K562 (cell line): Measurements from ENCODE around the gene ODC1. TPM values are rescaled to one million over a fixed set of nuclear protein-coding genes. Genes with fewer than 3 reads are reported as not detected.

Experiments
- ARID1B ChIP-seq: fragments of 450-650 bp; IDR thresholded peaks from 2 replicates; pipeline ENCODE4 v1.6.1; 2016; ENCODE audit warnings: antibody characterized with exemption, mild to moderate bottlenecking, inconsistent platforms
- CREM ChIP-seq: IDR thresholded peaks from 2 replicates; pipeline ENCODE4 v1.6.1; 2014; ENCODE audit warnings: antibody characterized with exemption, low read depth
- CTBP1 ChIP-seq: fragments of 450-650 bp; IDR thresholded peaks from 2 replicates; pipeline ENCODE4 v1.6.1; 2016; ENCODE audit warnings: borderline replicate concordance
- EGR1 ChIP-seq: fragments of 450-650 bp; conservative IDR thresholded peaks from 2 replicates; pipeline ENCODE4 v1.6.1; 2017; ENCODE audit warnings: mild to moderate bottlenecking
- ELF1 ChIP-seq: fragments of 200-800 bp; sonication (Bioruptor generic); IDR thresholded peaks from 2 replicates; pipeline ENCODE4 v1.6.1; 2016; ENCODE audit warnings: missing genetic modification characterization, missing compliant biosample characterization
- HCFC1 ChIP-seq: IDR thresholded peaks from 2 replicates; pipeline ENCODE4 v1.6.1; 2012; ENCODE audit warnings: low read depth, low read length, improper control_type of control experiment
- HES1 ChIP-seq: fragments of 450-650 bp; IDR thresholded peaks from 2 replicates; pipeline ENCODE4 v1.6.1; 2016; ENCODE audit warnings: low read depth, mild to moderate bottlenecking, moderate library complexity
- NCOA4 ChIP-seq: fragments of 450-650 bp; IDR thresholded peaks from 2 replicates; pipeline ENCODE4 v1.6.1; 2018; ENCODE audit warnings: mild to moderate bottlenecking; ENCODE audit not compliant: partially characterized antibody
- RCOR1 ChIP-seq, 2 experiments: IDR thresholded peaks; 2 replicates each; pipeline ENCODE4 v1.6.1; 2012; ENCODE audit warnings: low read depth in 2 of 2, low read length in 2 of 2, borderline replicate concordance in 1 of 2, improper control_type of control experiment in 1 of 2
- SMAD3 ChIP-seq: fragments of 450-650 bp; formaldehyde crosslinking; conservative IDR thresholded peaks from 2 replicates; pipeline ENCODE4 v1.4.0; 2020; ENCODE audit warnings: mild to moderate bottlenecking
- SMARCE1 ChIP-seq: fragments of 450-650 bp; IDR thresholded peaks from 2 replicates; pipeline ENCODE4 v1.7.1; 2016; ENCODE audit warnings: mild to moderate bottlenecking
- TAF1 ChIP-seq: IDR thresholded peaks from 2 replicates; pipeline ENCODE4 v1.6.1; 2011; ENCODE audit warnings: mild to moderate bottlenecking, low read length, moderate library complexity; ENCODE audit not compliant: insufficient read depth, control insufficient read depth, severe bottlenecking; ENCODE audit errors: extremely low read depth
- TAF15 ChIP-seq: fragments of 200-400 bp; formaldehyde crosslinking; IDR thresholded peaks from 2 replicates; pipeline ENCODE4 v1.6.1; 2017; ENCODE audit warnings: mild to moderate bottlenecking, low read depth, low read length, moderate library complexity
- TBL1XR1 ChIP-seq, 2 experiments: IDR thresholded peaks; 2 replicates each; pipeline ENCODE4 v1.6.1; 2012; ENCODE audit warnings: improper control_type of control experiment in 2 of 2, low read length in 2 of 2, mild to moderate bottlenecking in 1 of 2
- TEAD1 ChIP-seq, 2 experiments: fragments of 450-650 bp in 1 of 2; sonication (generic) in 1 of 2; formaldehyde crosslinking; IDR thresholded peaks; 2 replicates each; pipeline versions ENCODE4 v1.4.0 to v1.8.0; 2020 to 2022; ENCODE audit warnings: mild to moderate bottlenecking in 2 of 2, missing genetic modification reagents in 1 of 2
- TSC22D4 ChIP-seq: fragments of 450-650 bp; IDR thresholded peaks from 2 replicates; pipeline ENCODE4 v1.6.1; 2016; ENCODE audit warnings: missing genetic modification characterization, missing biosample characterization, control low read depth
- ZFX ChIP-seq: sonication (generic); formaldehyde crosslinking; IDR thresholded peaks from 2 replicates; pipeline ENCODE4 v1.8.0; 2022; ENCODE audit warnings: mild to moderate bottlenecking, missing genetic modification reagents, moderate library complexity
- ZKSCAN1 ChIP-seq: fragments of 150-350 bp; IDR thresholded peaks from 2 replicates; pipeline ENCODE4 v1.6.1; 2016; ENCODE audit warnings: low read depth, low read length
- polyA plus RNA-seq, 8 experiments: library from polyadenylated mRNA; depleted of rRNA in 4 of 8; stranded (reverse) in 5 of 8; unstranded in 3 of 8; fragments of >200 nt; fragmentation: Nextera tagmentation in 2 of 8; fragmentation: Illumina TruSeq in 1 of 8; extraction: Ambion mirVana in 2 of 8; extraction: Trizol in 1 of 8; gene quantifications; 2 replicates each; pipeline versions ENCODE4 v1.2.1 to v1.2.3, GENCODE V29; 2011 to 2014; ENCODE audit warnings: inconsistent platforms in 1 of 8, missing spikeins in 1 of 8
- total RNA-seq, 7 experiments: library from RNA; depleted of rRNA in 6 of 7; stranded (reverse); fragments of >200 nt in 6 of 7; fragmentation: Illumina TruSeq in 2 of 7; extraction: Trizol in 2 of 7; gene quantifications; 2 replicates each; pipeline versions ENCODE4 v1.2.1 to v1.2.3, GENCODE V29; 2011 to 2021; ENCODE audit warnings: low replicate concordance in 1 of 7
- TF ChIP-seq, protein P1 (sequence below): fragments of 250-450 bp; sonication (Bioruptor Pico); IDR thresholded peaks from 2 replicates; pipeline ENCODE4 v1.5.0; 2022; ENCODE audit warnings: mild to moderate bottlenecking
- TF ChIP-seq, protein P2 (sequence below): fragments of 450-650 bp; formaldehyde crosslinking; IDR thresholded peaks from 2 replicates; pipeline ENCODE4 v1.4.0; 2020; ENCODE audit warnings: mild to moderate bottlenecking, moderate library complexity

ODC1 gene
- total and polyA plus RNA-seq, 9 of the 15 experiments (the other 6 are each of a cell fraction or from before 2014, with no cell fraction given): 142 to 563 (median 457) TPM

DNA sequence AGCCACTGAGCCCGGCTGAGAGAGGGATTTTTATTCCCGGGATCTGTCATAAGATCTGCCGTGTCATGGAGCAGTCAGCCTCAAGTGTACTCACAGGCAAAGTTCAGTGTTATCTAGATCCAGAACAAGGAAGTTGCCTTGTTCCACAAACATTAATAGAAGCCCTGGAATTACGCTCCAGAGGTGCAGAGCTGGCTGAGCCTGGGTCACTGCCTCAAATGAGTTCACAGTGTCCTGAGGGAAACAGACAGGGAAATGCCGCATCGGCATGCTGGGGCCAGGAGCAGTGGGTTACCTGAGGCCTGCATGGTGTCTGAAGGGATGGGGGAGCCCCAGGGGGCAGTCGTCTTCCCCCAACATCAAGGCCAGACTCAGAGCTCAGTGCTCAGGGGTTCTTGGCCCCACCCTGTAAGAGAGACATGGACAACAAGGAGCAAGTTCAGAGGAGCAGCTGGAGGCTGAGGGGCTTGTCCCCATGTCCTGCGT, 42.7 kb upstream of the ODC1 start (continued):
- TF ChIP-seq, protein P1, sequence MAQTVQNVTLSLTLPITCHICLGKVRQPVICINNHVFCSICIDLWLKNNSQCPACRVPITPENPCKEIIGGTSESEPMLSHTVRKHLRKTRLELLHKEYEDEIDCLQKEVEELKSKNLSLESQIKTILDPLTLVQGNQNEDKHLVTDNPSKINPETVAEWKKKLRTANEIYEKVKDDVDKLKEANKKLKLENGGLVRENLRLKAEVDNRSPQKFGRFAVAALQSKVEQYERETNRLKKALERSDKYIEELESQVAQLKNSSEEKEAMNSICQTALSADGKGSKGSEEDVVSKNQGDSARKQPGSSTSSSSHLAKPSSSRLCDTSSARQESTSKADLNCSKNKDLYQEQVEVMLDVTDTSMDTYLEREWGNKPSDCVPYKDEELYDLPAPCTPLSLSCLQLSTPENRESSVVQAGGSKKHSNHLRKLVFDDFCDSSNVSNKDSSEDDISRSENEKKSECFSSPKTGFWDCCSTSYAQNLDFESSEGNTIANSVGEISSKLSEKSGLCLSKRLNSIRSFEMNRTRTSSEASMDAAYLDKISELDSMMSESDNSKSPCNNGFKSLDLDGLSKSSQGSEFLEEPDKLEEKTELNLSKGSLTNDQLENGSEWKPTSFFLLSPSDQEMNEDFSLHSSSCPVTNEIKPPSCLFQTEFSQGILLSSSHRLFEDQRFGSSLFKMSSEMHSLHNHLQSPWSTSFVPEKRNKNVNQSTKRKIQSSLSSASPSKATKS: no peak
- TF ChIP-seq CREM: 0 out of 2 replicates have a peak, but pooled peaks have one; percentile 19
- TF ChIP-seq HES1: peak; percentile 57; the same call in 1 of the 2 replicates
- peak; percentile 52; the same call in 1 of the 2 replicates for TF ChIP-seq ARID1B
- TF ChIP-seq TAF1: no peak
- TF ChIP-seq SMAD3 (CRISPR knock-in tag): no peak
- TF ChIP-seq TSC22D4 (tag): no peak
- TF ChIP-seq HCFC1: no peak
- no peak for TF ChIP-seq ZFX (CRISPR knock-in tag)
- no peak for TF ChIP-seq TBL1XR1 (IDR thresholded peaks at IDR 0.05; ENCODE audit: low read length in 2 of 2)
- TF ChIP-seq ELF1 (tag): peak; percentile 72
- 0 out of 2 replicates have a peak, but pooled peaks have one; percentile 28 for TF ChIP-seq CTBP1
- TF ChIP-seq TEAD1 (CRISPR knock-in tag; IDR thresholded peaks at IDR 0.05): no peak
- peak in 1 of 2 experiments; percentile 30; a peak in 1 of 4 replicates for TF ChIP-seq RCOR1 (IDR thresholded peaks at IDR 0.05; ENCODE audit: borderline replicate concordance in 1 of 2, low read depth in 2 of 2, low read length in 2 of 2)
- no peak for TF ChIP-seq NCOA4
- TF ChIP-seq ZKSCAN1: no peak
- no peak for TF ChIP-seq EGR1
- TF ChIP-seq, protein P2, sequence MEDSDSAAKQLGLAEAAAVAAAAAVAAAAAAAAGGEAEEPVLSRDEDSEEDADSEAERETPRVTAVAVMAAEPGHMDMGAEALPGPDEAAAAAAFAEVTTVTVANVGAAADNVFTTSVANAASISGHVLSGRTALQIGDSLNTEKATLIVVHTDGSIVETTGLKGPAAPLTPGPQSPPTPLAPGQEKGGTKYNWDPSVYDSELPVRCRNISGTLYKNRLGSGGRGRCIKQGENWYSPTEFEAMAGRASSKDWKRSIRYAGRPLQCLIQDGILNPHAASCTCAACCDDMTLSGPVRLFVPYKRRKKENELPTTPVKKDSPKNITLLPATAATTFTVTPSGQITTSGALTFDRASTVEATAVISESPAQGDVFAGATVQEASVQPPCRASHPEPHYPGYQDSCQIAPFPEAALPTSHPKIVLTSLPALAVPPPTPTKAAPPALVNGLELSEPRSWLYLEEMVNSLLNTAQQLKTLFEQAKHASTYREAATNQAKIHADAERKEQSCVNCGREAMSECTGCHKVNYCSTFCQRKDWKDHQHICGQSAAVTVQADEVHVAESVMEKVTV (CRISPR knock-in tag): no peak
- peak; percentile 73; the same call in 1 of the 2 replicates for TF ChIP-seq SMARCE1
- no peak for TF ChIP-seq TAF15
